GM21576 (cell line): Measurements from ENCODE around the gene CTCF.

ENCODE experiments used
- ATAC-seq: cut with Tn5 transposase; IDR thresholded peaks from one replicate; pipeline ENCODE4 v1.9.1; 2021; ENCODE audit warnings: mild to moderate bottlenecking, moderate library complexity; ENCODE audit not compliant: unreplicated experiment

CTCF gene

GRCh38 chr16:67649494-67649931 lies 87.2 kb downstream of the CTCF start:
- no peak for ATAC-seq

- no peak for ATAC-seq
Measured at GRCh38 chr16:67650023-67650422, 87.7 kb downstream of the CTCF start.

- no peak for ATAC-seq
Measured at GRCh38 chr16:67651039-67651438, 88.7 kb downstream of the CTCF start.

GRCh38 chr16:67651847-67652246 lies 89.5 kb downstream of the CTCF start:
- no peak for ATAC-seq

- no peak for ATAC-seq
Measured at GRCh38 chr16:67652578-67653127, 90.3 kb downstream of the CTCF start.

GRCh38 chr16:67653128-67653788 lies 90.9 kb downstream of the CTCF start:
- no peak for ATAC-seq

- ATAC-seq = no peak
Measured at GRCh38 chr16:67653789-67654402, 91.6 kb downstream of the CTCF start.

GRCh38 chr16:67654403-67654911 lies 92.1 kb downstream of the CTCF start:
- ATAC-seq = no peak

GRCh38 chr16:67655363-67655762 lies 93.0 kb downstream of the CTCF start:
- ATAC-seq = no peak

- ATAC-seq = no peak
Measured at GRCh38 chr16:67656344-67657016, 94.2 kb downstream of the CTCF start.

GRCh38 chr16:67657017-67657608 lies 94.8 kb downstream of the CTCF start:
- ATAC-seq = no peak

- ATAC-seq = no peak
Measured at GRCh38 chr16:67657751-67658518, 95.6 kb downstream of the CTCF start.

- ATAC-seq = no peak
Measured at GRCh38 chr16:67658849-67659674, 96.7 kb downstream of the CTCF start.

- ATAC-seq = peak; percentile 47
Measured at GRCh38 chr16:67659675-67660563, 97.6 kb downstream of the CTCF start, which contains the start of gene ACD. Gene ACD, minus strand, starts transcription at chr16:67660260. Its CDS starts 40 bp downstream, at chr16:67660220.

- peak; percentile 73 for ATAC-seq
Measured at GRCh38 chr16:67660564-67661028, 98.3 kb downstream of the CTCF start, which contains the start of gene PARD6A. Gene PARD6A, plus strand, starts transcription at chr16:67660960. Its CDS starts 79 bp downstream, at chr16:67661039.

- ATAC-seq = no peak
Measured at GRCh38 chr16:67661101-67661761, 98.9 kb downstream of the CTCF start.

- no peak for ATAC-seq
Measured at GRCh38 chr16:67661886-67662652, 99.7 kb downstream of the CTCF start.
